LoVo (cell line): ENCODE results near the gene PLXNA4.

Source experiments
- DNase-seq: peaks from one replicate; pipeline ENCODE4 v3.0.0-alpha.2; 2016; ENCODE audit warnings: low spot score

The PLXNA4 gene

GRCh38 chr7:132352800-132353199, 223.5 kb downstream of the PLXNA4 start:
- no peak for DNase-seq

- DNase-seq, result no peak
Observed at GRCh38 chr7:132351954-132352499, 224.2 kb downstream of the PLXNA4 start.

GRCh38 chr7:132350741-132351140, 225.5 kb downstream of the PLXNA4 start:
- DNase-seq, result no peak

GRCh38 chr7:132349075-132349474, 227.2 kb downstream of the PLXNA4 start:
- DNase-seq, result no peak

GRCh38 chr7:132348341-132348740, 227.9 kb downstream of the PLXNA4 start:
- no peak for DNase-seq

GRCh38 chr7:132347858-132348257, 228.4 kb downstream of the PLXNA4 start:
- no peak for DNase-seq

GRCh38 chr7:132347123-132347522, 229.1 kb downstream of the PLXNA4 start:
- DNase-seq, result no peak

- no peak for DNase-seq
Observed at GRCh38 chr7:132345543-132346129, 230.6 kb downstream of the PLXNA4 start.

- DNase-seq, result no peak
Observed at GRCh38 chr7:132345030-132345429, 231.2 kb downstream of the PLXNA4 start.

- no peak for DNase-seq
Observed at GRCh38 chr7:132343199-132343598, 233.1 kb downstream of the PLXNA4 start.

- DNase-seq, result no peak
Observed at GRCh38 chr7:132337450-132338080, 238.7 kb downstream of the PLXNA4 start.

- no peak for DNase-seq
Observed at GRCh38 chr7:132336797-132337196, 239.5 kb downstream of the PLXNA4 start.

- DNase-seq, result no peak
Observed at GRCh38 chr7:132333301-132333700, 243.0 kb downstream of the PLXNA4 start.

- DNase-seq, result no peak
Observed at GRCh38 chr7:132328760-132329159, 247.5 kb downstream of the PLXNA4 start.

GRCh38 chr7:132328047-132328620, 248.1 kb downstream of the PLXNA4 start:
- no peak for DNase-seq

- DNase-seq, result no peak
Observed at GRCh38 chr7:132326878-132327589, 249.2 kb downstream of the PLXNA4 start.

GRCh38 chr7:132322970-132323369, 253.3 kb downstream of the PLXNA4 start:
- DNase-seq, result no peak

GRCh38 chr7:132321387-132321786, 254.9 kb downstream of the PLXNA4 start:
- DNase-seq, result no peak

GRCh38 chr7:132319481-132319880, 256.8 kb downstream of the PLXNA4 start:
- DNase-seq, result no peak

GRCh38 chr7:132318352-132319318, 257.6 kb downstream of the PLXNA4 start:
- DNase-seq, result peak; percentile 84

GRCh38 chr7:132317701-132318351, 258.4 kb downstream of the PLXNA4 start:
- DNase-seq, result no peak
